GM18907 (cell line): ENCODE measurements around the gene WT1.

Source experiments
- ATAC-seq: cut with Tn5 transposase; IDR thresholded peaks from one replicate; pipeline ENCODE4 v1.9.1; 2021; ENCODE audit warnings: mild to moderate bottlenecking, moderate library complexity; ENCODE audit not compliant: unreplicated experiment

Gene WT1

DNA sequence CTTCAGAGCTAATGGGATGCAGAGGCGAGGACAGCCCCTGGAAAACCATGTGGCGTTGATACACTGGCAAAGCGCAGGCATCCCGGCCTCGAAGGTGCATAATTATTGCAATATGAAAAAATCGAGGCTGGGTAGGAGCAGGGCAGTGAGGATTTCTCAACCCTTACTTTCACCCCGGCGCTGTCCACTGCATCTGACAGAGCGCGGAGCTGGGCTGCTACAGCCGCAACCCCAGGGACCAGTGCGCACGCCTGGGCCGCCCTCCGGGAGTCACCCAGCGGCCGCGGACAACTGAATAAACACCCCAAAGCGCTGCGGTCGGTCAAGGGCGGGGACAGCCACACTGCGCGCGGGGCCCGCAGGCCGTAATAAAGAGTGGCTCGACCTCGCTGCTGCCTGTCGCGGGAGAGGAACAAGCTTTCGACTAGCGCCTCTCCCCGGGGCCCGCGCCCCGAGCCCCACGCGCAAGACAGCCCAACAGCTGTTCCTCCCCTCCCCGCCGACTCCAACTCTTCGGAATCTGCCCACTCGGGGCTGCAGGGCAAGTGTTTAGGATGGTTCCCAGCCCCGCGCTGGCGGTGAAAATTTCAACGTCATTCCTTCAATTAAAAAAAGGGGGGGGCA, 3.6 kb upstream of the WT1 start:
- ATAC-seq, result no peak

DNA sequence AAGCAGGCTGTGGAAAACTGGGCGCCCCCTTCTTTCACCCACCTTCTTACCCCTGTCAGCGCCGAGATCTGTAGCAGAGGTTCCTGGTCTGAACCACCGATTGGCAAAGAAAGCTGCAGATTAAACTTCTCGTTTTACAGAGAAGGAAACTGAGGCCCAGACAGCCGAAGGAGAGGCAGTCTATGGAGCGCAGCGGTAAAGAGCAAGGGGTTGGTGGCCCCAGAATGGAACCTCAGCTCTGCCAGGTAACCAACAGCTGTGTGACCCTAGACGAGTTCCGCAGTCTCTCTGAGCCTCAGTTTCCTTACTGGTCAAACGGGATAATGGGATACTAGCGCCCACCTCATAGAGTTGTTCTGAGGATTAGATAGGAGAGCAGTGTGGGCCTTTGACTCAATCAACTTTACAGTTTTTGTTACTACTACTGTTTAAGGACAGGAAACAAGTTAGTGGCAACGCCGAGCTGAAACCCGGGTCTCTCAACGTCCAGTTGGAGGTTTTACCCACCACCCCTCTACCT, 3.1 kb upstream of the WT1 start:
- ATAC-seq, result no peak

DNA sequence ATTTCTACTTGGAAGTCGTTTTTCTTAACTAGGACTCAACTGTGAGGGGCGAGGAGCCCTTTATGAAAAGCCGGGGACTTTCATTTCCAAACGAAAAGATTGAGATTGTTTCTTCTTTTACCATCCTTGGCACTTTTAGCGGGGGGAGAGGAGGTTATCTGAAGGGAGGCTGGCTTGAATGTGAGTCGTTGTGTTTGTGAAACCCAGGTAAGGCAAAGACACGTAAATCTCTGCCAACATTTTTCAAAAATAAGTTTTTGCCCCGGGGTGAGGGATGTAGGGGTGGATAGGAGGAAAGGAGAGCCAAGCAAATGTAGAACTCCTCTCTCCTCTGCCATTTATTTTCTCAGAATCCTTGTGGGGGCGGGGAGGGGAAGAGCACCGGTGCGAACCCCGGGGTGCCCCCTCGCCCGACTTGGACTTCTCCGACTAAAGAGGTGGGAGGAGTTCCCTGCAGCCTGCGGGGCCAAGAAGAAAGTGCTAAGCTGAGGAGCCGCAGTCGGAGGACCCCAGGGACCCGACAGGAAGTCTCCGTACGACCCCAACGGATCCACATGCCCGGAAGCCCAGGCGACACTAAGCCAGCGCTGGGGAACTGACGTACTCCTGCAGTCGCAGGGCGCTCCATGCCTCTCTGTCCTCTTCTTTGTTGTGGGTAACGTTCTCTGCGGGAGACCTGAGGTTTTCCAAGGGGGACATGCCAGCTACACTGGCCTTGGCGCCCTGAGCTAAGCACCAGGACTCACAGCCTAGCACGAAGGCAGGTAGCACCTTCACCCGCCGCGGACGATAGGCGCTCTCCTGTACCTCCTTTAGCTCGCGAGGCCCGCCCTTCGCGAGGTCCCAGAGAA, 2.4 kb upstream of the WT1 start:
- ATAC-seq, result no peak

DNA sequence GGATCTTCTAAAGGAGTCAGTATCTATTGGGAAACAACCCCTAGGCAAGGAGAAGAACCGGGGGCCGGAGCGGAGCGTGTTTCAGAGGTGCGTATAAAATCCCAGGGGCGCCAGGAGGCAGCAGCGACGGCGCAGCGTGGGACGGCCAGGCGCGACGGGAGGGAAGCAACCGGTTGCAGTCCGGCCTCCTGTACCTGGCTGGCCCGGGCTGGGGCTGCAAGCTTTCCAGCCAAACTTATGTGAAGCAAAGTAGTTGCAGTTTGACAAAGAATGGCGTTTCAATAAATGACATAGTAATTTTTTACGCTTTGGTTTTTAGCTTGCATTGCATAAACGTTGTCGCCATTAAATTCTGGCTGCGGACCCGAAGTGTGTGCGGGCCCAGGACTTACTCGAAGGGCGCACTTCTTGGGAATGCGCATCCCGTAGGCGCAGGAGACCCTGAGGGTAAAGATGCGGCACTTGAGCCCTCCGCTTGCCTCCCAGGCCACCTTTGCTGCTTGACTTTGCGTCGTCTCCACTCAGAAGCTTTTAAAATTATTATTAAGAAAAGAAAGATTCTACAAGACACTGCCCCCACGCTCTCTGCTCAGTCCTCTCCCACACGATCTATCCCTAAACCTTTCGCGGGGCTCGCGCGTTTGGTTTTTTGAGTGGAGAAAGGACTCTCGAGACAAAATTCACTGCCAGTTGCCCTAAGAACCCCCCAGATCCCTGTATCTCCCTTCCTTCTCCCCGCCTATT, 1.6 kb upstream of the WT1 start:
- ATAC-seq, result no peak

DNA sequence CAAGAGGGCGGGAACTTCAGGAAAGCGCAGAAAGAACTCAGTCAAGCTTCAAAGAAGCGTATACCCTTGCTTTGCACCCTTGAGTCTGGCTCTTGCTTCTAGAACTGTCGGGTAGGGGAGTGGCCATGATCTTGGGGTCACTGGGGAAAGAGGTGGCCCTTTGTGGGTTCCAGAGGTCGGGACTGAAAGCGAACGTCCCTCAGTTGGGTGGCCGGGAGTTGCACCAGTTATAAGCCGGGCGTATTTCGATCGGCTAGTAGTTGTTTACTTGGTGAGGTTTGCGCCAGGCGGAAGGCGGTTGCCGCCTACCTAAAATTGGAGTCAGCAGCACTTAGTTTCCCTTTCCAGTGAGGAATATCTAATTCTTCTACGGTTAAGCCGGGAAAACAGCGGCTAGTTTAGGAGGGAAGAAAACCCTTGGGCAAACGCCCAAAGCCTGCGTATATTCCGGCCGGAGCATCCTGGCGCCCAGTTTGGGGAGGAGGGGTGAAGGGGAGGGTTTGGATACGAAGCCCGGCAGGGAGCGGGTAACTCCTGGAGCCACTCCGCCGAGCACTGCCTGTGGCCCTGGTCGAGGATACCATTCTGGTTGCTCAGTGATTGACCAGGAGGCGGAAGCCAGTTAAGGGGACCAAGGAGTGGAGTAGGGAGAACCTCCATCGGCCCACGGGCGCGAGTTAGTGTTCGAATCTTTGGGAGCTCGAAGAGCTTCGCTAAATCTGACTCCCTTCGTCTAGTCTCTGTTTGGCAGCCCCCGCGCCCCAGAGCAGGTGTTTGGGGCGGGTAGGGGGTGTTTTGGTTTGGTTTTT, 807 bp upstream of the WT1 start:
- ATAC-seq, result no peak

DNA sequence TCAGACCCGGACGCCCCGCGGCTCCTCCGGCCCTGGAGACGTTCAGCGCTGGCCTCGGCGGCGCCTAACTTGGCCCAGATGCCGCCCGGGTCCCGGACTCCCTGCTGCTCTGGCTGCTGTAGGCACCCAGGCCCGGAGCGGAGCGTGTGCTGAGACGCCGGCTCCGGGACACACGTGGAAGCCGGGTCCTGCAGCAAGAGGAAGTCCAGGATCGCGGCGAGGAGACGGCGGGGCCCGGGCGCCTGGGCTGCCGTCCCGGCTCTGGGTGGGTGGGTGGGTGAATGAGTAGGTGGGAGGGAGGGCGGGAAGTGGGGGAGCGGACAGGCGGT, 223 bp downstream of the WT1 start:
- ATAC-seq, result no peak

DNA sequence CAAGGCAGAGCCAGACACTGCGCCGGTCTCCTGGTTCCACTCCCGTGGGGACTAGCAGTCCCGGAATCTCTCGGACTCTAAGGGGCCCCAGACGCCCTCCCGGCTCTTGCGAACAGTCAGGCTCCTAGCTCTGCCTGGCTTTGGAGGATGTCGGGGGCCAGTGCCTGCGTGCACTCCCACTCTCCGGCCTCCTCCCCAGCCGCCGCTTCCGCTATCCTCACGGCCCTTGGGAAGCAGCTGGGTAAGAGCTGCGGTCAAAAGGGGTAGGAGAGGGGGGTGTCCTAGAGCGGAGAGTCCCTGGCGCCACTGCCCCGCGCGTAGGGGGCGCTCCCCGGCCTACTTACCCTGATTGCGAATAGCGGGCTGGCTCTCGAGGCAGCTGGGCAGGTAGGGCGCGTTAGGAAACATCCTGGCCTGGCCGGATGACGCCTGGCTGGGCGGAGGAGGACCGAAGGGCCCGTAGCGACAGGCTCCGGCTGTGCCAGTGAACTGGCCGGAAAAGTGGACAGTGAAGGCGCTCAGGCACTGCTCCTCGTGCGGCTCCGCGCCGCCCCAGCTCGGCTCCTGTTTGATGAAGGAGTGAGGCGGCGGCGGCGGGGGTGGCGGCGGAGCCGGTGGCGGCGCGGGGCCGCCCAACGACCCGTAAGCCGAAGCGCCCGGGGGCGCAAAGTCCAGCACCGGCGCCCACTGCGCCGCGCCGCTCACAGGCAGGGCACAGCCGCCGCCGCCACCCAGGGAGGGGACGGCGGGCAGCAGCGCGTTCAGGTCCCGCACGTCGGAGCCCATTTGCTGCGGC, 785 bp downstream of the WT1 start:
- no peak for ATAC-seq

DNA sequence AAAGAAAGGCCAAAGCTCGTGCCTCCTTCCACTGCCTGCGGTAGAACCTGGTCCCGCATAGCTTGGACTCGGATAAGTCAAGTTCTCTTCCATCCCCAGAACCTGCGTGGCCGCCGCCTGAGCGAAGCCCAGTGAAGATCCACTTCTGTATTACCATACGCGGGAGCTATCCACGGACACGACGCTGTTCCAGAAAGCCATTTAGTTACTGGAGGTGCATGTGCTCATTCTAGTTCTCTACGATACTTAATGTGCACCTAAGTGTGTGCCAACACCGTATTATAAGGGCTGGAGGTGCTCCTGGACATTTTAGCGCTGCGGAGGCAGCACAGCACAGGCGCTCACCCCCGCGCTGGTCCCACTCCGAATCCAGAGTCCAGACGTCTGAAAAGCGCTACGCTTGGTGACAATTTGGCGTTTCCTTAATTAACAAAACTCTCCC, 1.4 kb downstream of the WT1 start:
- ATAC-seq, result no peak

DNA sequence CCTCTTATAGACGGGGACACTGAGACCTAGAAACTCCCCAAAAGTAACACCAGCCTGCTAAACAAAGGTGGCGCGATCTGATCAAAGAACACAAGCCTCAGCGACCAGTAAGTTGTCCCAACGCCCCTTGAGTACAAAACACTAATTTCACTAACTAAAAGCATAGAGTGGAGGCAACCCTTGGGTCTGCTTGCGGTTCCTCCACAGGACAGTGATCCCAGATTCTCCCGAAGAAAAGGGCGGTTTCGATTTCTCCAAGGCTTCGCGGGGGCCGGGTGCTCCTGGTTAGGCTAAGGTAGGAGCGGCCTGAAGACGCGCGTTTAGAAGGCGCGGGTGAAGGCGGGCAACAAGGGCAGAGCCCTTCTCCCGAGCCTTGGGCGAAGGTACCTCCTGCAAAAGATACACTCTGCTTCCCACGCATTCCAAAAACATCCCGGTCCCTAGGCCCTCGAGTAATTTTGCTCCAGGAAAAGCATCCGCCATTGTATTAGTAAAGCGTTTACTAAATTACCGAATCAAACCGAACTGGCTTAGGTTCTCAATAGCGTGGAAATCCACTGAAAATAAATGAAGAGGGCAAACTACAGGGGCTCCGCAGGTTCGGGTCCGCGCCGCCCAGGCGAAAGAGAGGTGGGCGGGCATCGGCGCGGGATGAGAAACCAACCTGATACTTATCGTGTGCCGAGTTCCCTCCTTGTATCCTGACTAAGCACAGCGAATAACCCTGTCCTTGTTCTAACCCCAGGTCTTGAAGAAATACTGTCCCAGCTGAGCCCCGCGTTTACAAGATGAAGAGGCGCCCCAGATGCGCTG, 2.0 kb downstream of the WT1 start:
- ATAC-seq, result no peak

DNA sequence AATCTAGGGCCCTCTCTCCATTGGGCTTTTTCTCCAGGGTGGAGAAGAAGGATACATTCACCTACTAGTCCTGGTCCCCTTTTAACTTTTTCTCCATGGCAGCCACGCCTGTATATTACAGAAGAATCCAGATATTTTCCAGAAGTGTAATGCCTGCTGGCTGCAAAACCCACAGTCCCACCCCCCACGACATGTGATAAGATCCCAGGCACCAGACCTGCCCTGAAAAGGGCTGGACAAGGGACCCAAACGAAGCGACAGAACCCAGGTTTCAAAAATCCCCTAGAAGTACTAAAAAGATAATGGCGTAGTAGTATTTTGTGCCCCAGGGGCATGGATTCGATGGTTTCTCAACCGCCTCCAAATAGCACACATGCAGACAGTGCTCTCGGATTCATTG, 2.8 kb downstream of the WT1 start:
- ATAC-seq, result no peak

DNA sequence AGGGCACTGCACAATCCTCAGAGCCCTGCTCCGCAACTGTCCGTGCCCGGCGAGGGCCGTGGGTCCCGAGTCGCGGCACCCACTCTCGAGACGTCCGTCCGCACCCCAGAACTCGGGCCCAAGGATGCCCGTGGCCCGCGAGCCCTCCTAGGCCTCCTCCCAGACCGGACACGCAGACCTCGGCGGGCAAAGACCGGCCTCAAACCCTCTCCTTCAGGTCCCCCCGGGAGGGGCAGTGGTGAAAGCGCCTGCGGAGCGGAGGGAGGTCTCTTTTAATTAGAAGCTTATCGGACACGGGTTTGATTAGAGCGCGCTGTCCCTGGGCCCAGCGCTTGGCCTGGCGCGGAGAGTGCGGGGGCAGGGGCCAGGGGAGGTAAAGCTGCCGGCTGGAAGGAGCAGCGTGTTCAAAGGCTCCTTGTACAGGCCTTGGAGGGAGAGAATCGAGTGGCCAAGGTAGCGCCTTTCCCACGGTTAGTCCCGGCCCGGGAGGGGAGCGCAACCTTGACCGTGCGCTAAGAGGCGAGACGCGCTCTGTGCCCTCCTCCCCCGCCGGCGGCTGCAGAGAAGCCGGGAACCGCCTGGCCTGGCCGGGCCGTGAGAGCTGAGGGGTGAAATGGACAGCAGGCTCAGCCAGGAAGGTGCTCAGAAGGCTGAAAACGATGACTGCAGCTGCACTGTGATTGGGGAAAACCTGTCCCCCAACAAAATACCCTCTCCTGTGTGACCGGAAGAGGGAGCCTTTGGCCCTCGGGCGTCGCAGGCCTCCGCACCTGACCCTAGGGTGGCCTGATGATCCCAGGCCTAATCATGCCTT, 4.6 kb downstream of the WT1 start:
- ATAC-seq, result no peak

DNA sequence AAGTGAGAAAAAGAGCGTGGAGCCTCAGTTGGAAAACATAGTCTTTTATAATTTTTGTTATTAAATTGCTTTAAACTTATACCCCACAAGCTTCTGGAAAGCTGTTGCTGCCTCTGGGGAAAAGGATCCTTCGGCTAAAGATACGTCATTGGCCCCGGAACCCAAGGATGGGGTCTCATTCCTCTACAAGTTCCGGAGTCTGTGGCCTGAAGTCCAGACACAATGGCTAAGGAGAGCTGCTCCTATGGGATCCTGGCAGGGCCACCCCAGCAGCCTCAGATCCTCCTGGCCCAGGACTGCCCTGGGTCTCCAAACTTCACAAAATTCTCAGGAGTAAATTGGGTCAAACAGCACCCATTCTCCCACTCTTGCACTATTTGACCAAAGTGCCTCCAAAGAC, 5.9 kb downstream of the WT1 start:
- ATAC-seq, result no peak

DNA sequence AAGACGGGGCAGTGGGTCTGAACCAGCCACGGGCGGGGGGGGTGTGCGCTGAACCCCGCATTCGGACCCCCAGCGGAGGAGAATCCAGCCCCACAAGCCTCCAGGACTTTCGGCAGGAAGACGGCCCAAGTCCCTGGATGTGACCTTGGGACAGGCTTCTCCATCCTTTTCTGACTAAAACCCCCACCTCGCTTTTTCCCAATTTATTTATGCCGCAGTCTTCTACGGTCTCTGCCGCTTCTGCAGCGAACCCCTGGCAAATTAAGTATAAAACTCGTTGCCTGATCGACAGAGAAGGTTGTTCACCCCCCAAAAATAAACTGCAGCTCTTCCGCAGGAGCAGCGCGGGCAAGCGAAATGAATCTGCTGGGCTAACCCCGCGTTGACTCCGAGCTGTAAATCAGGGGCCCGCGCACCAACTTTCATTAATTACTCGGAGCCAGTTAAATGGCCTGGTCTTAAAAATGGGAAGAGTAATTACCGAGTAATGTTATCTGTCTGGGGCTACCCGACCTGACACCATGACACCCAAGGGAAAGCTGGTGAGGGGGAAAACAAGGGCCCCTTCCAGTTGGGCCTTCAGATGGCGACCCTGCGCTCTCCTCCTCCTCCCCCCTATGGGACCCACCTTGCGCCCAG, 6.6 kb downstream of the WT1 start:
- no peak for ATAC-seq

DNA sequence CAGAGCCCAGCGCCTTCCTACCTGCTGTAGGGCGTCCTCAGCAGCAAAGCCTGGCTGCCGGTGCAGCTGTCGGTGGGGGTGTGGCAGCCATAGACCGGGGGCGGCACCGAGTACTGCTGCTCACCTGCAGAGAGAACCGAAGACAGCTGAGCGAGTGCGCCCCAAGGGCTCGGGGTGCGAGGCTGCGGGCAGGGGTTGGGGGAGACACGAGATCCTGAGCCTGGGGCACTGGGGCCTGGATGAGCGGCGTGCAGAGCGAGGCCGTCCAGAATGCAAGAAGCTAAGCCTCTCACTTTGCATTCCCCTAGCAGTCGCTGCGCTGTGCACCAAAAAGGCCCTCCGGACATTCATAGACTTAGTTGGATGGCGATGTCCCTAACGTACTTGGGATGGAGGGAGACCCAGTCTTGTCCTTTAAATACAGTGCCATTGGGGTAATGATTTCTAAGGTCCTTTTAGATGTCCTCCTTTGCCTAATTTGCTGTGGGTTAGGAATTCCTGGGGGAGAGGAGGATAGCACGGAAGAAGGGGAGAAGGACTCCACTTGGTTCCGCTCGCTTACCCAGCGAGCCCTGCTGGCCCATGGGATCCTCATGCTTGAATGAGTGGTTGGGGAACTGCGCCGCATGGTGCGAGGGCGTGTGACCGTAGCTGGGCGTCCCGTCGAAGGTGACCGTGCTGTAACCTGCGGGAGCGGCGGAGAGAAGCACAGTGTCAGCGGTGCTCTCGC, 7.2 kb downstream of the WT1 start:
- ATAC-seq, result no peak

DNA sequence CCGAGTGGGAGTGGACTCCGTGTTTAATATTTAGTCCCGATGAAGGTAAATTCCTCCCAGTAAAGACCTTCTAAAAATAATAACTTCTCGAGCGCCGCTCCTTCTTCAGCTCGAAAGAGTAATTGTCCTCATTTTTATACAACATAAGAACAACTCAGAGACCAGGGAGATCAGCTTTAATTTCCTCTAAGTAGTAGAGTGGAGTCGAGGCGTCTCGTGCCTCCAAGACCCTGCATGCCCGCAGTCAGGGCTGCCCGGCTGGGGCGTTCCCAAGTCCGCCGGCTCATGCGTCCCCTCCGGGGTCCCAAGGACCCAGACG, 7.8 kb downstream of the WT1 start:
- no peak for ATAC-seq

DNA sequence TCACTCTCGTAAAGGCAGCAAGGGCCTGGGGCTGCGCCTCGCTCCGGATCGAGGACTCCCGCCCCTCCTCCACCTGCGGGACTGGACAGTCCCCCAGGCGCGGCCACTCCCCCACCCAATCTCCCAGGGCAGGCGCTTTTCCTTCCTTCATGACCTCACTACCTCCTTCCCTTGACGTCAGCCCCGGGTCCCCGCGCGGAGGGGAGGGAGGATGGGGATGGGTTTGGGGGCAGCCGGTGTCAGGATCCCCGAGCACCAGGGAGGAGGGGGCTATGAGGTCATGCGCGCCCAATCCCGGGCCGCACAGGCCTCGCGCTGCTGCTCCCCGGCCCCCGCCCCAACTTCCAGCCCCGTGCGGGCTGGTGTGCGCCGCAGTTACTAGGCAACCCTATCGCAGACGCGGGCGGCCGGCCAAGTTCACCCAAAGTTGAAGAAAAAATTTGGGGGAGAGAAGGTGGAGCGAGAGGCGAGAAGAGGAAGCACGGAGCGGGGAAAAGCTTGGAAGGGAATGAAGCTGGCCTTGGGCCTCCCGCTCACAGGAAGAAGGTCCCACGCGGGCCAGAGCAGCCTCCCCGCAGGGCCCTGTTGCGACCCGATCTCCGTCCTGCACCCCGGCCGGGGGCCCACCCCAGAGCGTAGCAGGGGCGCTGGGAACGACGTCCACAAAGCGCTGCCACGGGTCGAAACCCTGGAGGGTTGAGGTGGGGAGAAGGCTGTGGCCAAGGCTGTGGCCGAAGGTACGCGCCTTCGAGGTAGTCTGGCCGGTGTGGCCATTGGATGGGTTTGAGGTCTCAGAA, 8.3 kb downstream of the WT1 start:
- ATAC-seq, result no peak

DNA sequence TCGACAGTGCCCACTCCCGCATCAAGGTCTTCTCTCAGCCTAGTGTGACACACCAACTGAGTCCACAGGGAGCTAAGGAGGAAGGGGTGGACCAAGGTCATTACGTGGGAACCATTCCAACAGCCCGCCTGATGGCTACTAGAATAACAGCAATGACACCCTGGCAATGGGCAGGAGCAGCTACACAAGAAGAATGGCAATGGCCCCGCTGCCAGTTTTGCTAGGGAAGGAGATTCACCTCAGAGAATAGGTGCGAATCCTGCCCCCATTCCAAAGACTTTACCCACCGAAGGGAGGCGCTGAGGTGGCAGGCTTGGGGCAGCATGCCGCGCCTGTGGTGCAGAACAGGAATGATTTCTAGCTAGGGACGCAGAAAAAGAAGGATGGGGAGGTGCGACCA, 9.1 kb downstream of the WT1 start:
- ATAC-seq, result no peak
